ENCODE data around the gene STX10. TPM values are rescaled to one million over a fixed set of nuclear protein-coding genes. Genes with fewer than 3 reads are reported as not detected.

The STX10 gene
- total RNA-seq, 1 experiment from 2014 or later, result 179 TPM

DNA sequence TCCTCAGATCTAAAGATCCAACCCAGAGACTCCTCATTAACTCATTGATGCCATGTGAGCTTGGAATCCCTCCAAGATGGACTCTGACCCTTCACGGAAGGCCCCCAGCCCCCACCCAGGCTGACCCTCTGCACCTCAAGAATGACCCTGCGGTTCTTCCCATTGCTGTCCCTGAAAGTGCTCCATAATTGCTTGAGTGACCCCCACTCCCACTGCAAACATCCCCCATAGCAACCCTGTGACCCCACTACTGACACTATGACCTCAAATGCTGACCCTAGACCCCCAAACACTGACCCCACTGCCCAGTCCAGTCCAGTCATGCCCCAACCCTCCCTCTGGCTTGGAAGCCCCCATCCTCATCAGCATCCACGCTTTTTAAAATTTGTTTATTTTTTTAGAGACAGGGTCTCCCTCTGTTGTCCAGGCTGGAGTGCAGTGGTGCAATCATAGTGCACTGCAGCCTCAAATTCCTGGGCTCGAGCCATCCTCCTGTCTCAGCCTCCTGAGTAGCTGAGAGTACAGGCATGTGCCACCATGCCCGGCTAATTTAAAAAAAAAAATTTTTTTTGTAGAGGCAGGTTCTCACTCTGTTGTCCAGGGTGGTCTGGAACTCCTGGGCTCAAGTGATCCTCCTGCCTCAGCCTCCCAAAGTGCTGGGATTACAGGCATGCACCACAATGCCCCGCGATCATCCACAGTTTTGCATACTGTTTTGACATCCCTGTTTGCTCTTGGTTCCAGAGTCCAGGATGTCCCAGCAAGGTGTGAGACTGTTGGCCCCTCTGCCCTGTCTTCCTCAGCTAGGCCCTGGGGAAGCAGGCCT lies 48.4 kb downstream of the STX10 start:
- Histone ChIP-seq H2AFZ (ENCODE audit: low read length) (peak overlapping the region; percentile 69; the same call in 1 of the 2 replicates), H3K9ac (ENCODE audit: low read length) (peak overlapping the region; percentile 31), H3K36me3 (ENCODE audit: low read depth, low read length) (no peaks in the 10 kb centered on the region), H3K27ac (ENCODE audit: low read length) (no peak overlapping the region), H4K20me1 (ENCODE audit: low read length) (no peaks in the 10 kb centered on the region), H3K9me2 (replicated peaks; ENCODE audit: low read length) (no peaks in the 10 kb centered on the region), H3K4me1 (ENCODE audit: insufficient read depth, low read length) (peaks cover 13% of the 10 kb centered on the region; the same call in 1 of the 2 replicates), H3K9me3 (ENCODE audit: low read length) (no peaks in the 10 kb centered on the region), H3K27me3 (ENCODE audit: low read length) (no peaks in the 10 kb centered on the region), H3K79me2 (ENCODE audit: low read length) (no peaks in the 10 kb centered on the region), H3K4me3 (ENCODE audit: low read length) (peak overlapping the region; percentile 51; the same call in 1 of the 2 replicates), H3K4me2 (ENCODE audit: low read length) (peak overlapping the region; percentile 73), H3F3A (ENCODE audit: low read length, unreplicated experiment) (no peaks in the 10 kb centered on the region)
- ChIA-PET POLR2A (ENCODE audit: unreplicated experiment) (no interaction called here), CTCF (interaction anchor here (0.8 to 1.0 kb wide), 2 partner anchors 160 to 488 kb away, joined by 3 to 16 read pairs; no protein-coding TSS in a partner anchor)
- intact Hi-C loops (cut with micrococcal nuclease), result loop anchor here (5.0 kb wide), 1 partner anchor 50 kb away; the partner anchor contains the start of genes IER2 and STX10
- TF ChIP-seq, protein P1, sequence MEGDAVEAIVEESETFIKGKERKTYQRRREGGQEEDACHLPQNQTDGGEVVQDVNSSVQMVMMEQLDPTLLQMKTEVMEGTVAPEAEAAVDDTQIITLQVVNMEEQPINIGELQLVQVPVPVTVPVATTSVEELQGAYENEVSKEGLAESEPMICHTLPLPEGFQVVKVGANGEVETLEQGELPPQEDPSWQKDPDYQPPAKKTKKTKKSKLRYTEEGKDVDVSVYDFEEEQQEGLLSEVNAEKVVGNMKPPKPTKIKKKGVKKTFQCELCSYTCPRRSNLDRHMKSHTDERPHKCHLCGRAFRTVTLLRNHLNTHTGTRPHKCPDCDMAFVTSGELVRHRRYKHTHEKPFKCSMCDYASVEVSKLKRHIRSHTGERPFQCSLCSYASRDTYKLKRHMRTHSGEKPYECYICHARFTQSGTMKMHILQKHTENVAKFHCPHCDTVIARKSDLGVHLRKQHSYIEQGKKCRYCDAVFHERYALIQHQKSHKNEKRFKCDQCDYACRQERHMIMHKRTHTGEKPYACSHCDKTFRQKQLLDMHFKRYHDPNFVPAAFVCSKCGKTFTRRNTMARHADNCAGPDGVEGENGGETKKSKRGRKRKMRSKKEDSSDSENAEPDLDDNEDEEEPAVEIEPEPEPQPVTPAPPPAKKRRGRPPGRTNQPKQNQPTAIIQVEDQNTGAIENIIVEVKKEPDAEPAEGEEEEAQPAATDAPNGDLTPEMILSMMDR (conservative IDR thresholded peaks at IDR 0.05; ENCODE audit: low read depth, low read length), result no peak
- TF ChIP-seq EZH2phosphoT487 (IDR thresholded peaks at IDR 0.05; ENCODE audit: borderline replicate concordance, low read length) (no peak), EZH2 (IDR thresholded peaks at IDR 0.05; ENCODE audit: low read length, unreplicated experiment) (no peak)
- ATAC-seq (peak; percentile 4), DNase-seq (no peak)
- no TSS peak for BruUV-seq (replicated peaks)

DNA sequence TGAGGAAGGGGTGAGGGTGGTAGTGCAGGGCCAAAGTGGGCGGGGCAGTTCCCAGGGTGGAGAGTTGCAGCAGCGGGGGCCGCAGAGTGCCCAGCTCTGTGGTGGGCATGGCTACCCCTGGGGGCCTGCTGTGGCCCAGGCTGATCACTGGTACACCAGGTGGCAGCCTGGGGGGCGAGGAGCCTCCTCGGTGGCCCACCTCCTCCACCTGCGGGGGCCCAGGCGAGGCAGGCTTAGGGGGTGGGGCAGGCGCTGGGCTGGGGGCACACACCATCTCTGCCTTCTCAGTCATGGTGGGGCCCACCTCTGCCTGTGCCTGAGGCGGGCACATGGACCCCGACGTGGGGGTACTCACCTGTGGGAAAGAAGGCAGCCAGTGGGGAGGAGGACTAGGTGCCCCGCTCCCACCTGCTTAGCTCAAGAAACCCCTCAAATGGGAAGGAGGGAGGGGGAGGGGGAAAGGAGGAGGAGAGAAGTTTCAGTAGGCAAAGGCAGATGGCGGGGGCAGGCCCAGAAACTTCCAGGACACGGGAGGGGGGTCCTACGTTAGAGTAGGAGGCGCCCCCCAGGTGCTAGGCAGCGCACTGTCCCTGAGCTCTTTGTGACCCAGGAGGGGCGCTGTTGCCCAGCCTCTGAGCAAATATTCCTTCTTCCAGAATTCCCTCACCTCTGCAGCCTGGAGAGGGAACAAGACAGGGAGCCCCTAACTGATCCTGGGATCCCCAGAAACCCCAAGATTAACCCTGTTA lies 49.2 kb downstream of the STX10 start:
- no peaks in the 10 kb centered on the region for H3F3A ChIP-seq (ENCODE audit: low read length, unreplicated experiment)
- H3K4me3 ChIP-seq (ENCODE audit: low read length), result no peak overlapping the region
- H4K20me1 ChIP-seq (ENCODE audit: low read length), result no peaks in the 10 kb centered on the region
- intact Hi-C loops (cut with micrococcal nuclease), result loop anchor here (5.0 kb wide), 1 partner anchor 51 kb away; the partner anchor contains the start of genes IER2 and STX10
- no peaks in the 10 kb centered on the region for H3K9me3 ChIP-seq (ENCODE audit: low read length)
- no TSS peak for BruUV-seq (replicated peaks)
- H3K79me2 ChIP-seq (ENCODE audit: low read length), result no peaks in the 10 kb centered on the region
- no peak overlapping the region for H3K27ac ChIP-seq (ENCODE audit: low read length)
- DNase-seq (peak; percentile 47), ATAC-seq (no peak)
- CTCF ChIA-PET, result interaction anchor here (0.7 to 1.0 kb wide), 3 partner anchors 161 to 488 kb away, joined by 3 to 16 read pairs (median 6); no protein-coding TSS in a partner anchor
- H3K27me3 ChIP-seq (ENCODE audit: low read length), result no peaks in the 10 kb centered on the region
- H3K9me2 ChIP-seq (replicated peaks; ENCODE audit: low read length), result no peaks in the 10 kb centered on the region
- H3K4me1 ChIP-seq (ENCODE audit: insufficient read depth, low read length), result peaks cover 13% of the 10 kb centered on the region; the same call in 1 of the 2 replicates
- H3K9ac ChIP-seq (ENCODE audit: low read length), result no peak overlapping the region
- POLR2A ChIA-PET (ENCODE audit: unreplicated experiment), result no interaction called here
- no peak overlapping the region for H3K4me2 ChIP-seq (ENCODE audit: low read length)
- no peak for TF ChIP-seq EZH2 (IDR thresholded peaks at IDR 0.05; ENCODE audit: low read length, unreplicated experiment)
- TF ChIP-seq EZH2phosphoT487 (IDR thresholded peaks at IDR 0.05; ENCODE audit: borderline replicate concordance, low read length), result no peak
- TF ChIP-seq, protein P1 (conservative IDR thresholded peaks at IDR 0.05; ENCODE audit: low read depth, low read length), result peak; percentile 67
- H3K36me3 ChIP-seq (ENCODE audit: low read depth, low read length), result no peaks in the 10 kb centered on the region
- no peak overlapping the region for H2AFZ ChIP-seq (ENCODE audit: low read length)
